ENCODE data around the gene PCDH9. TPM values are rescaled to one million over a fixed set of nuclear protein-coding genes. Genes with fewer than 3 reads are reported as not detected.

PCDH9 gene
- total and polyA plus RNA-seq, 9 donors: 0.18 to 6.5 (median 1.3) TPM

GRCh38 chr13:66377569-66377968, 852.6 kb downstream of the PCDH9 start:
- no peak overlapping the region for H3K27ac ChIP-seq
- intact Hi-C loops (cut with DNase I): no loop called here
- no peaks in the 10 kb centered on the region for H3K36me3 ChIP-seq
- TF ChIP-seq CTCF (IDR thresholded peaks at IDR 0.05) (no peak), EP300 (IDR thresholded peaks at IDR 0.05) (no peak), POLR2A (IDR thresholded peaks at IDR 0.05) (no peak)
- no peak overlapping the region for H3K4me3 ChIP-seq
- H3K4me1 ChIP-seq (ENCODE audit: insufficient read depth): no peaks in the 10 kb centered on the region
- H3K9me3 ChIP-seq: no peaks in the 10 kb centered on the region
- WGBS, 3 donors: 27 to 50% (median 34%) methylated on average over 2 of the region's 2 CpGs
- DNase-seq: no peak
- H3K27me3 ChIP-seq: no peaks in the 10 kb centered on the region

GRCh38 chr13:66375756-66376155, 854.4 kb downstream of the PCDH9 start:
- Histone ChIP-seq H3K27me3 (no peaks in the 10 kb centered on the region), H3K9me3 (no peaks in the 10 kb centered on the region), H3K36me3 (no peaks in the 10 kb centered on the region), H3K4me3 (no peak overlapping the region), H3K4me1 (ENCODE audit: insufficient read depth) (no peaks in the 10 kb centered on the region), H3K27ac (no peak overlapping the region)
- TF ChIP-seq EP300 (IDR thresholded peaks at IDR 0.05) (no peak), POLR2A (IDR thresholded peaks at IDR 0.05) (no peak), CTCF (IDR thresholded peaks at IDR 0.05) (no peak)
- 31 to 52% (median 35%) methylated on average over 2 of the region's 2 CpGs for WGBS, 3 donors
- DNase-seq: no peak
- intact Hi-C loops (cut with DNase I): no loop called here

DNA sequence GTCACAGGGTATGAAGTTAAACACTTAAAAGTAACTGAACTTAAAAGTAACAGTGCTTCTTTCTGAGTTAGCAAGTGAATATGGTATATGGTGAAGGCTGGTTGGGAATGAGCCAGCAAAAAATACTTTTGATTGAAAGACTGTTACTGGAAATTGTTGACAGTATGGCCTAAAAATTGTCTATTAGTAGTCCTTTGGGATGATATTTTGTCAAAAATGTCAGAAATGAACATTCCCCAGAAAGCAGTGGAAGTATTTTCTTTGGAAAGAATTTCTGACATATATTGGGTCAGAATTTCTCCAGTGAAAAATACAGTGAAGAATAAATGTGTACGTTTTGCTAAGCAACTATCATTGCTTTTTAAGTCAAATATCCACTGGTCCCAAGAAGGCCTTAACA, 860.5 kb downstream of the PCDH9 start:
- H3K4me1 ChIP-seq (ENCODE audit: insufficient read depth): no peaks in the 10 kb centered on the region
- TF ChIP-seq EP300 (IDR thresholded peaks at IDR 0.05) (no peak), POLR2A (IDR thresholded peaks at IDR 0.05) (no peak), CTCF (IDR thresholded peaks at IDR 0.05) (no peak)
- WGBS, 3 donors: 39 to 76% (median 74%) methylated on average over 1 of the region's 1 CpG
- intact Hi-C loops (cut with DNase I): no loop called here
- no peaks in the 10 kb centered on the region for H3K9me3 ChIP-seq
- H3K27ac ChIP-seq: no peak overlapping the region
- DNase-seq: no peak
- H3K27me3 ChIP-seq: peaks cover 5% of the 10 kb centered on the region
- no peak overlapping the region for H3K4me3 ChIP-seq
- no peaks in the 10 kb centered on the region for H3K36me3 ChIP-seq

DNA sequence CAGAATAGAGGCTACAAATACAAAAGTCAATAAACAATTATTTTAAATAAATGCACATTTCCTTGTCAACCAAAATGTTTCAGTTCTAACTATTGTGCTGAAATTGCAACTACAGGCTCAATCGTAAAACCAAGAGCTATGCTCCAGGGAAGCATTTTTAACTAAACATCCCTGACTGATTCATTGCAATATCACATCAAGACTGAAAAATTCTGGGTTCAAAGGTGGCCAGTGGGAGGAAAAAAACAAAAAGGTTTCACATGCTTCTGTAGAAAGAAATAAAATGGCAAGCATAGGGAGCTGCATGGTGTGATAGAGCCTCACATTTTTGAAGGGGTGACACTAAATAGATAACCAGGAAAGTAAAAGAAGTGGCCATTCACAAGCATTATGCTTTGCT, 862.8 kb downstream of the PCDH9 start:
- Histone ChIP-seq H3K9me3 (no peaks in the 10 kb centered on the region), H3K27me3 (peaks cover 5% of the 10 kb centered on the region), H3K4me3 (no peak overlapping the region), H3K4me1 (ENCODE audit: insufficient read depth) (no peaks in the 10 kb centered on the region), H3K27ac (no peak overlapping the region), H3K36me3 (no peaks in the 10 kb centered on the region)
- intact Hi-C loops (cut with DNase I): no loop called here
- TF ChIP-seq POLR2A (IDR thresholded peaks at IDR 0.05): no peak
- no peak for TF ChIP-seq EP300 (IDR thresholded peaks at IDR 0.05)
- no peak for TF ChIP-seq CTCF (IDR thresholded peaks at IDR 0.05)
- 48 to 64% (median 56%) methylated on average over 1 of the region's 1 CpG for WGBS, 3 donors
- no peak for DNase-seq

DNA sequence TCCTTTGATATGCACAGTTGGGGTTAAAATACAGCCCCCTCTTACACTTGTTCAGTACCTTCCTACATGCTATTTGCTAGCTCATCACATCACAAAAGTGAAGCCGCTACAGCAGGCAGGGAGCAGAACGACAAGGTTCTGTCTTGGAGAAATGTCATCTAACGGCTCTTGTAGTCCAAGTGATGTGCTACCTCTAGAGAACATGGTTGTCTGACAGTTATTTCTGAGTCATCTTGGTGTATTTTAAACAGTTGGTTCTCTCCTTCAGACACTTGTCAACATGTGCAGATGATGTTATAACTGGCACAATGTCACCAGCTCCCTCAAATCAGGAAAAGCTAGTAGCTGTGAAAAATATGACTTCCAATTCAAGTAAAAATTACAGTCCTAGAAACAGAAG, 865.0 kb downstream of the PCDH9 start:
- intact Hi-C loops (cut with DNase I): no loop called here
- H3K36me3 ChIP-seq: no peaks in the 10 kb centered on the region
- no peaks in the 10 kb centered on the region for H3K4me1 ChIP-seq (ENCODE audit: insufficient read depth)
- H3K4me3 ChIP-seq: no peak overlapping the region
- no peaks in the 10 kb centered on the region for H3K9me3 ChIP-seq
- DNase-seq: no peak
- peaks cover 5% of the 10 kb centered on the region for H3K27me3 ChIP-seq
- no peak overlapping the region for H3K27ac ChIP-seq
- WGBS, 3 donors: 92 to 97% (median 94%) methylated on average over 3 of the region's 3 CpGs
- no peak for TF ChIP-seq EP300 (IDR thresholded peaks at IDR 0.05)
- TF ChIP-seq POLR2A (IDR thresholded peaks at IDR 0.05): no peak
- no peak for TF ChIP-seq CTCF (IDR thresholded peaks at IDR 0.05)
